Hepatocyte (in vitro differentiated cells): ENCODE measurements around the gene PALLD. TPM values are rescaled to one million over a fixed set of nuclear protein-coding genes. Genes with fewer than 3 reads are reported as not detected.
A peak's percentile ranks its signal among the peaks of the same experiment; 100 is the strongest.

Source experiments
- DNase-seq: peaks from one replicate; pipeline ENCODE4 v3.0.0-alpha.2; 2016; ENCODE audit warnings: low spot score
- H2AFZ ChIP-seq: fragments of 200-600 bp; sonication (generic); 2 replicates; pipeline ENCODE4 v1.6.0; 2016; ENCODE audit warnings: antibody characterized with exemption, mild to moderate bottlenecking
- H3K27ac ChIP-seq: fragments of 200-600 bp; sonication (generic); 2 replicates; pipeline ENCODE4 v1.5.1; 2016; ENCODE audit warnings: mild to moderate bottlenecking
- H3K27me3 ChIP-seq: fragments of 200-600 bp; sonication (generic); 2 replicates; pipeline ENCODE4 v1.6.1; 2016
- H3K36me3 ChIP-seq: fragments of 200-600 bp; sonication (generic); replicated peaks from 2 replicates; pipeline ENCODE4 v1.5.1; 2016; ENCODE audit warnings: low read depth; ENCODE audit not compliant: insufficient read depth
- H3K4me1 ChIP-seq: fragments of 200-600 bp; sonication (generic); 2 replicates; pipeline ENCODE4 v1.5.1; 2016; ENCODE audit warnings: mild to moderate bottlenecking, moderate library complexity; ENCODE audit not compliant: insufficient read depth
- H3K4me2 ChIP-seq: fragments of 200-600 bp; sonication (generic); 2 replicates; pipeline ENCODE4 v1.6.0; 2016
- H3K4me3 ChIP-seq: fragments of 200-600 bp; sonication (generic); 2 replicates; pipeline ENCODE4 v1.5.1; 2016; ENCODE audit warnings: mild to moderate bottlenecking
- H3K79me2 ChIP-seq: fragments of 200-600 bp; sonication (generic); 2 replicates; pipeline ENCODE4 v1.6.0; 2017; ENCODE audit warnings: mild to moderate bottlenecking
- H3K9me2 ChIP-seq: fragments of 200-600 bp; sonication (generic); replicated peaks from 2 replicates; pipeline ENCODE4 v1.6.0; 2017; ENCODE audit warnings: mild to moderate bottlenecking; ENCODE audit not compliant: insufficient read depth
- H3K9me3 ChIP-seq: fragments of 200-600 bp; sonication (generic); 2 replicates; pipeline ENCODE4 v1.5.1; 2016; ENCODE audit warnings: low read depth, mild to moderate bottlenecking
- H4K20me1 ChIP-seq: fragments of 200-600 bp; sonication (generic); 2 replicates; pipeline ENCODE4 v1.6.0; 2016; ENCODE audit warnings: mild to moderate bottlenecking; ENCODE audit not compliant: insufficient read depth, poor library complexity, severe bottlenecking
- EZH2 ChIP-seq: fragments of 200-600 bp; sonication (generic); IDR thresholded peaks from 2 replicates; pipeline ENCODE4 v1.6.1; 2016; ENCODE audit warnings: antibody characterized with exemption, mild to moderate bottlenecking, borderline replicate concordance
- EZH2phosphoT487 ChIP-seq: fragments of 200-600 bp; sonication (generic); IDR thresholded peaks from one replicate; pipeline ENCODE4 v1.6.1; 2018; ENCODE audit warnings: antibody characterized with exemption, mild to moderate bottlenecking, low read depth, moderate library complexity; ENCODE audit not compliant: unreplicated experiment, severe bottlenecking
- WGBS: methylation state at CpG from one replicate; pipeline ENCODE4 v1.1.6; 2016; ENCODE audit warnings: low lambda C conversion rate; ENCODE audit errors: missing lambda C conversion rate; 5-methylcytosine and 5-hydroxymethylcytosine counted together
- polyA plus RNA-seq: library from polyadenylated mRNA; unstranded; fragments of >200 nt; fragmentation: Nextera tagmentation; extraction: Ambion mirVana; gene quantifications from 2 replicates; pipeline ENCODE4 v1.2.1, GENCODE V29; 2016
- total RNA-seq: library from RNA; depleted of rRNA; stranded (reverse); fragments of >200 nt; gene quantifications from 2 replicates; pipeline ENCODE4 v1.2.3, GENCODE V29; 2014
- TF ChIP-seq, protein P1 (sequence below): fragments of 200-600 bp; sonication (generic); IDR thresholded peaks from 2 replicates; pipeline ENCODE4 v1.5.1; 2016; ENCODE audit warnings: antibody characterized with exemption, mild to moderate bottlenecking; ENCODE audit not compliant: poor library complexity

PALLD gene
- total and polyA plus RNA-seq, 2 experiments from 2014 or later: 82.7 to 85.2 TPM

- TF ChIP-seq, protein P1, sequence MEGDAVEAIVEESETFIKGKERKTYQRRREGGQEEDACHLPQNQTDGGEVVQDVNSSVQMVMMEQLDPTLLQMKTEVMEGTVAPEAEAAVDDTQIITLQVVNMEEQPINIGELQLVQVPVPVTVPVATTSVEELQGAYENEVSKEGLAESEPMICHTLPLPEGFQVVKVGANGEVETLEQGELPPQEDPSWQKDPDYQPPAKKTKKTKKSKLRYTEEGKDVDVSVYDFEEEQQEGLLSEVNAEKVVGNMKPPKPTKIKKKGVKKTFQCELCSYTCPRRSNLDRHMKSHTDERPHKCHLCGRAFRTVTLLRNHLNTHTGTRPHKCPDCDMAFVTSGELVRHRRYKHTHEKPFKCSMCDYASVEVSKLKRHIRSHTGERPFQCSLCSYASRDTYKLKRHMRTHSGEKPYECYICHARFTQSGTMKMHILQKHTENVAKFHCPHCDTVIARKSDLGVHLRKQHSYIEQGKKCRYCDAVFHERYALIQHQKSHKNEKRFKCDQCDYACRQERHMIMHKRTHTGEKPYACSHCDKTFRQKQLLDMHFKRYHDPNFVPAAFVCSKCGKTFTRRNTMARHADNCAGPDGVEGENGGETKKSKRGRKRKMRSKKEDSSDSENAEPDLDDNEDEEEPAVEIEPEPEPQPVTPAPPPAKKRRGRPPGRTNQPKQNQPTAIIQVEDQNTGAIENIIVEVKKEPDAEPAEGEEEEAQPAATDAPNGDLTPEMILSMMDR: no peak
- TF ChIP-seq EZH2phosphoT487 (no peak), EZH2 (no peak)
- Histone ChIP-seq H3K27ac (no peak overlapping the region), H3K36me3 (no peaks in the 10 kb centered on the region), H3K79me2 (no peaks in the 10 kb centered on the region), H2AFZ (no peak overlapping the region), H3K27me3 (no peaks in the 10 kb centered on the region), H3K4me2 (no peak overlapping the region), H3K9me2 (no peaks in the 10 kb centered on the region), H4K20me1 (no peaks in the 10 kb centered on the region), H3K4me3 (no peak overlapping the region), H3K4me1 (no peaks in the 10 kb centered on the region), H3K9me3 (no peaks in the 10 kb centered on the region)
- DNase-seq: no peak
- 87% methylated on average over 7 of the region's 7 CpGs for WGBS
Observed at GRCh38 chr4:168715896-168716295, 219.0 kb downstream of the PALLD start.

DNA sequence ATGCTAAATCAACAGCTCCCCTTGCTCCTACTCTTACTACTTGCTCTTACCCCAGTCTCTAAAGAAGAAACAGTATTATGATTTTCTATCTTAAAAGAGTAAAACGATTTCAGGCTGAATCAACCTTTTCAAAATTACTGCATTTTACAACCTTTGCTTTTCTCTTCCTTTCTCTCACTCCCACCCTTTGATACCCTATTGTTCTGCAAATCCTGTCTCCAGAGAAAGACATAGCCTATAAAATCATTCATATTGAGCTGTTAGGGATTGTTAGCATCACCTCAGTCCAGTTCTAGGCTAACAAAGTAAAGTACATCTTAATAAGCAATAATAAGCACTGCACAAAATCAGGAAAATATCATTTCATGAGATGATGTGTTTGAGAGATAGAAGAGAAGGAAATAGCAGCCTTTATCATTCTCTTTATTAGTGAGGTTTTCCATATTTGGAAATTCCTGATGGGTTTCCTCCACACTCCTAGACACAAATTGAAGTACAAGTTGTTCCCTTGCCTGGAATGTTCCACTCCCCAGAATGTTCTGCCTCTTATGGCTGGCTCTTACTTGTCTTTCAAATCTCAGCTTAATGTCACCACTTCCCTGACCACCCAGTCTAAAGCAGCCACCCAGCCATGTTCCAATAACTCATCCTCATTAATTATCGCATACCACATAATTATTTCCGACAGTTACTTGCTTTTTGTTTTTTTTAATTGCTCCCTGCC lies 219.7 kb downstream of the PALLD start:
- H4K20me1 ChIP-seq: no peaks in the 10 kb centered on the region
- H3K4me1 ChIP-seq: no peaks in the 10 kb centered on the region
- H3K27me3 ChIP-seq: no peaks in the 10 kb centered on the region
- H2AFZ ChIP-seq: no peak overlapping the region
- H3K79me2 ChIP-seq: no peaks in the 10 kb centered on the region
- H3K4me3 ChIP-seq: no peak overlapping the region
- TF ChIP-seq EZH2: no peak
- TF ChIP-seq EZH2phosphoT487: no peak
- TF ChIP-seq, protein P1: no peak
- no peak overlapping the region for H3K4me2 ChIP-seq
- peak overlapping the region; percentile 37 for H3K27ac ChIP-seq
- 81% methylated on average over 3 of the region's 3 CpGs for WGBS
- no peak for DNase-seq
- no peaks in the 10 kb centered on the region for H3K36me3 ChIP-seq
- H3K9me2 ChIP-seq: no peaks in the 10 kb centered on the region
- no peaks in the 10 kb centered on the region for H3K9me3 ChIP-seq

- Histone ChIP-seq H3K36me3 (no peaks in the 10 kb centered on the region), H3K79me2 (no peaks in the 10 kb centered on the region), H3K4me1 (no peaks in the 10 kb centered on the region), H3K27me3 (no peaks in the 10 kb centered on the region), H3K27ac (no peak overlapping the region), H3K9me3 (no peaks in the 10 kb centered on the region), H4K20me1 (no peaks in the 10 kb centered on the region), H3K4me3 (no peak overlapping the region), H3K9me2 (no peaks in the 10 kb centered on the region), H2AFZ (no peak overlapping the region), H3K4me2 (no peak overlapping the region)
- 86% methylated on average over 3 of the region's 3 CpGs for WGBS
- DNase-seq: no peak
- TF ChIP-seq EZH2phosphoT487 (no peak), EZH2 (no peak)
- TF ChIP-seq, protein P1: no peak
Observed at GRCh38 chr4:168717847-168718246, 221.0 kb downstream of the PALLD start.

- no peaks in the 10 kb centered on the region for H3K4me1 ChIP-seq
- H3K4me2 ChIP-seq: no peak overlapping the region
- H3K27ac ChIP-seq: no peak overlapping the region
- no peaks in the 10 kb centered on the region for H3K9me2 ChIP-seq
- H3K4me3 ChIP-seq: no peak overlapping the region
- no peaks in the 10 kb centered on the region for H3K27me3 ChIP-seq
- H3K9me3 ChIP-seq: no peaks in the 10 kb centered on the region
- 100% methylated on average over 1 of the region's 1 CpG for WGBS
- H3K36me3 ChIP-seq: no peaks in the 10 kb centered on the region
- no peak overlapping the region for H2AFZ ChIP-seq
- no peak for DNase-seq
- no peaks in the 10 kb centered on the region for H3K79me2 ChIP-seq
- no peaks in the 10 kb centered on the region for H4K20me1 ChIP-seq
- TF ChIP-seq EZH2 (no peak), EZH2phosphoT487 (no peak)
- TF ChIP-seq, protein P1: no peak
Observed at GRCh38 chr4:168719725-168720124, 222.9 kb downstream of the PALLD start.
